GM12891 (cell line): ENCODE data around the gene ECT2.
"Not testable (repeated sequence)": the region's sequence is repeated elsewhere in the genome, so short reads cannot be mapped to it uniquely, and the experiment has no call there.

Source experiments
- DNase-seq: peaks from one replicate; pipeline ENCODE4 v3.0.0; 2011; ENCODE audit warnings: low spot score; ENCODE audit not compliant: insufficient read length
- FAIRE-seq: peaks from 2 replicates; lab custom pipeline; 2011; peaks lifted over from hg19 to GRCh38; lab: Jason Lieb, UNC
- PAX5 ChIP-seq: IDR thresholded peaks from 2 replicates; pipeline ENCODE4 v1.6.1; 2011; ENCODE audit warnings: low read length, moderate library complexity, mild to moderate bottlenecking; ENCODE audit not compliant: insufficient read depth, severe bottlenecking
- POLR2A ChIP-seq: IDR thresholded peaks from 2 replicates; pipeline ENCODE4 v1.6.1; 2011; ENCODE audit warnings: low read depth, low read length, control low read depth
- POLR2AphosphoS5 ChIP-seq: IDR thresholded peaks from 2 replicates; pipeline ENCODE4 v1.6.1; 2011; ENCODE audit warnings: low read depth, low read length, control low read depth
- POU2F2 ChIP-seq: IDR thresholded peaks from 2 replicates; pipeline ENCODE4 v1.6.1; 2011; ENCODE audit warnings: low read depth, mild to moderate bottlenecking, control low read depth, low read length, moderate library complexity
- SPI1 ChIP-seq: IDR thresholded peaks from 2 replicates; pipeline ENCODE4 v1.6.1; 2011; ENCODE audit warnings: low read depth, low read length, control low read depth
- TAF1 ChIP-seq: IDR thresholded peaks from 2 replicates; pipeline ENCODE4 v1.6.1; 2011; ENCODE audit warnings: low read depth, low read length, control low read depth

ECT2 gene

DNA sequence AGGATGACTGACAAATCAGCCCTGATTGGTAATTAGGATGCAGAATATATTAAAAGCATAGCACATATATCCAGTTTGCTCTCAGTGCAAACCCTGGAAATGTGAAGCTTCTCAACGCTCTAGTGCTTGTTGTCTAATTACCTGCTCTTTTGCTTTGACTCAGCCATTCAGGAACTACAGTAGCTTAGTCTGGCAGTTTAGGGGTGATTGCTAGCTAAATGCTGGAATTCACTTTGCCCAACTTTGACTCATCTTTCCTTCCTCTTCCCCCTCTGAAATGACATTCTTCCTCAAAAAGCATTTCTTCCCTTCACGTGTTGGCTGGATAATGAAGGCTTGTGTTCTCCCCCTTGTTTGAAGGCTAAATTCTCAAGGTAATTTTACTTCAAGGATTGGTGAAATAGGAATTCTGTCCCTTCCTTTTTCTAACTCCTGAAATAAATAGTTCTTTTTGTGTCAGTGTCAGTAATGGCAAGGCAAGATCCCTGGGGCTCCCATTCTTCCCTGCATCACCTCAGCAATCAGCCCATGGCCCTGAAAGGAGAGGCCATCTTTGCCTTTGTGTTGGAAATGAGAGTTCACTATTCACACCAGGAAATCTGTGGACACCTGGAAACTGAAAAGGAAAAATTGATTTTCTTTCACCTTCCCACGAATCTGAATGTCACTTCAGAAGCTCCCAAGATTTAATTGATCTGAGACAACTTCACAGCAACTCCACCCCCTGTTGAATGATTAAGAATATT lies 103.6 kb downstream of the ECT2 start:
- FAIRE-seq (no peak), DNase-seq (no peak)
- TF ChIP-seq POU2F2, result no peak
- no peak for TF ChIP-seq POLR2A
- no peak for TF ChIP-seq SPI1
- no peak for TF ChIP-seq POLR2AphosphoS5
- TF ChIP-seq TAF1, result no peak
- TF ChIP-seq PAX5, result no peak

DNA sequence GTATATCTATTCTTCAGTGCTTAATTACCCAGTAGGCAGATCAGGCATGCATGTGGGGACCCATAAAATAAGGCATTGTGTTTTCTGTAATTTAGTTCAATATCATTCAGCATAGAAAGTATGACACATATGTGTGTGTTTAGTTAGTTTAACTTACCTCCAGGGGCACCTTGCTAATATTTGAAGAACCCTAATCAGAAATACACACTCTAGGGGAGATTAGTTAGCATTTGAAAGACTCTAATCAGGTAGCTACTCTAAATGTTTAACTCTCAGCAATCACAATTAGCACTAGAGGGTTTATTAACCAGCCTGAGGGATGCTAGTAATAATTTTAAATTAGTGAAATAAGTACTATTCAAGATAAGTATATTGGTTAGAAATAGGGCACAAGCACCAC lies 104.5 kb downstream of the ECT2 start:
- no peak for DNase-seq
- FAIRE-seq, result no peak
- TF ChIP-seq POU2F2 (no peak), POLR2AphosphoS5 (no peak), PAX5 (no peak)

GRCh38 chr3:172856795-172857742 lies 106.5 kb downstream of the ECT2 start:
- DNase-seq (no peak), FAIRE-seq (no peak)
- TF ChIP-seq POLR2AphosphoS5 (no peak), TAF1 (no peak), SPI1 (no peak), POU2F2 (no peak), POLR2A (no peak), PAX5 (no peak)

GRCh38 chr3:172859041-172859440 lies 108.5 kb downstream of the ECT2 start:
- no peak for DNase-seq
- no peak for FAIRE-seq
- TF ChIP-seq POLR2A (no peak), PAX5 (no peak), POU2F2 (no peak), TAF1 (no peak)

GRCh38 chr3:172866726-172867350 lies 116.3 kb downstream of the ECT2 start:
- not testable (repeated sequence) for FAIRE-seq, DNase-seq

DNA sequence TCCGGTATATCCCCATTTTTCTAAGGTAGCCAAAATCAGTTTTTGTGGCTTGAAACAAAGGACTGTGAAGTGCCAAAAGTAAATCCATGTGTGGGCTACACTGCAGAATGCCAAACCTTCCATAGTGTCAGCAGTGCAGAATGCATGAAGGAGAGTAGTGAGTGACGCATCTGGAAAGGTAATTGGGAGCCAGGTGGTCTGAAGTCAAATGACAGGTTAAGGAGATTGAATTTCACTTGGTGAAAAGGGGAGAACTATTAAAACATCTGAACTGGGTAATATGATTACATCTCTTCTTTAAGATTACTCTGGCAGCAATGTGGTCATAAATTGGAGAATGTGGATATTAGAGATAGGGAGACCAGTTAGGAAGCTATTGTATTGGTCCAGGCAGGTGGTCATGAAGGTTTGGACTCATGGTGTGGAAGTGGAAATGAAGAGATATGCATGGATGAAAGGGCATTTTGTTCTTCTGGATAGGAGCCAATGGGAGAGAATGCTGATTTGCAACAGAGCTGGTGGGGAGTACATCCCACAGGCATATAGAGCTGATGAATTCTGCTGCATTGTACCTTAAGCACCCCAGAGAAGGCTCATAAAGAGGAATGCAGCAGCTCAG lies 118.2 kb downstream of the ECT2 start:
- no peak for TF ChIP-seq PAX5
- no peak for TF ChIP-seq TAF1
- no peak for TF ChIP-seq POU2F2
- TF ChIP-seq POLR2A, result no peak
- TF ChIP-seq SPI1, result no peak
- TF ChIP-seq POLR2AphosphoS5, result no peak
- no peak for FAIRE-seq
- DNase-seq, result no peak

DNA sequence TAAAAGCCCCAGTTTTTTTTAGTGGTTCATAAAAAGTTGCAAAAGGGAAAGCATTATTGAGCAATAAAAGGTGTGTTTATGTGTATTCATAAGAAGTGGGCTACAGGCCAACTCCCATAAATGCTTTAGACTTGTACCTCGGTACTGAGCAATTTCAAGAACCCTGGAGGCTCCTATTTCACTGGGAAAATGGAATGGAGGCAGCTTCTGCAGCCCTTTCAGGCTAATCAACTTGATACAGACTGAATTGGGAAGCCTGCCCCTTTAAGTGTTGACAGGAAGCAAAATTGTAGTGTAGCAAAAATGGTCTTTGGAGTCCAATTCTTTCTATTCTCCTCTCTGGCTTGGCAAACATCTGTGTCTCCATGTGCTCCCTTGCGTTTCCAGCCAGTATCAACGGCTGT lies 118.8 kb downstream of the ECT2 start:
- no peak for FAIRE-seq
- DNase-seq, result no peak
- no peak for TF ChIP-seq POLR2AphosphoS5
- TF ChIP-seq SPI1, result no peak
- no peak for TF ChIP-seq PAX5
- no peak for TF ChIP-seq POLR2A
- TF ChIP-seq POU2F2, result no peak
- TF ChIP-seq TAF1, result no peak

DNA sequence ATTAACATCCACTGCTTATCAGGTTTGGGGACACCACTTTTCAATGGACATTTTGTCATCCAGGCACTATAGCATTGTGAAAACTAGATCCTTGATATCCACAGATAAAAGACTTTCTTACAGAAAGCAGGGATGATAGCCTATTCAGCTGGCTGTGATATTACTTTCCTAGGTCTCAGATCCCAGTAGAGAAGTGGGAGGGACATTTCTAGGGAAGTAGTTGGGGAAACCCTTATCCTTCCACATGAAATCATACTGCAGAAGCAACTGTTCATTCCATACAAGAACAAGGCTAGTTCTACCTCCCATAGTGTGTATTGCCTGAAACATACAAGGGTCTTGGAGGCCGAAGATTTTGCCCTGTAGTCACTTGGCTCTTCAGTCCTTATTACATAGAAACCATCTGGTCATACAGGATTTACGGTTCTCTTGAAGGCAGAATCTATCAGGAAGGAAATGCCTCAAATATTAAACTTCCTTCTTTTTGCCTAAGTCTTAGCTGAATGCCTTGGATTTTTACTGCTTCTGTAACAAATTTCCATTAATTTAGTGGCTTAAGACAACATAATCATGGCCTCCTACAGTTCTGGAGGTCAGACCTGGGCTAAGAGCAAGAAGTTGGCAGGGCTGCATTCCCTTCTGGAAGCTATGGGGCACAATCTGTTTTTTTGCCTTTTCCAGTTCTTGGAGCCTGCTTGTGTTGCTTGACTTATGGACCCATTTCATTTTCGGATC lies 119.4 kb downstream of the ECT2 start:
- TF ChIP-seq PAX5 (no peak), SPI1 (no peak), POLR2A (no peak), TAF1 (no peak), POU2F2 (no peak), POLR2AphosphoS5 (no peak)
- FAIRE-seq (no peak), DNase-seq (no peak)
